ENCODE data around the gene MIF4GD. TPM values are rescaled to one million over a fixed set of nuclear protein-coding genes. Genes with fewer than 3 reads are reported as not detected.

Gene MIF4GD
- total RNA-seq, 2 donors from 2014 or later, result 32.5 to 70.1 TPM

DNA sequence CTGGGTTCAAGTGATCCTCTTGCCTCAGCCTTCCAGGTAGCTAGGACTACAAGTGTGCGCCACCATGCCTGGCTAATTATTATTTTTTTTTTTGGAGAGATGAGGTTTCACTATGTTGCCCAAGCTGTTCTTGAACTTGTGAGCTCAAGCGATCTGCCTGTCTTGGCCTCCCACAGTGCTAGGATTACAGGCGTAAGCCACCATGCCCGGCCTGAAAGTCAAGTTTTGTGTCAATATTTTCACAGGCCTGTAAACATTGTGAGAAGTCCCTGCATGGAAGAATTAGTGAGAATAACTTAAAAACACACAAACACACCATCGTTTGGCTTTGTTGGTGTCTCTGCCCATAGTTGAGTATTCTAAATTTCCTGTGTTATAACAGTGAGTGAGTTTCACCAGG, 43.3 kb downstream of the MIF4GD start:
- DNase-seq (ENCODE audit: low spot score) (no peak), ATAC-seq (ENCODE audit: insufficient number of reproducible peaks, low FRiP score, low read depth) (no peak)
- H3K9me3 ChIP-seq, result no peaks in the 10 kb centered on the region
- no peaks in the 10 kb centered on the region for H3K27me3 ChIP-seq (replicated peaks; ENCODE audit: insufficient read depth)
- TF ChIP-seq, protein P1, sequence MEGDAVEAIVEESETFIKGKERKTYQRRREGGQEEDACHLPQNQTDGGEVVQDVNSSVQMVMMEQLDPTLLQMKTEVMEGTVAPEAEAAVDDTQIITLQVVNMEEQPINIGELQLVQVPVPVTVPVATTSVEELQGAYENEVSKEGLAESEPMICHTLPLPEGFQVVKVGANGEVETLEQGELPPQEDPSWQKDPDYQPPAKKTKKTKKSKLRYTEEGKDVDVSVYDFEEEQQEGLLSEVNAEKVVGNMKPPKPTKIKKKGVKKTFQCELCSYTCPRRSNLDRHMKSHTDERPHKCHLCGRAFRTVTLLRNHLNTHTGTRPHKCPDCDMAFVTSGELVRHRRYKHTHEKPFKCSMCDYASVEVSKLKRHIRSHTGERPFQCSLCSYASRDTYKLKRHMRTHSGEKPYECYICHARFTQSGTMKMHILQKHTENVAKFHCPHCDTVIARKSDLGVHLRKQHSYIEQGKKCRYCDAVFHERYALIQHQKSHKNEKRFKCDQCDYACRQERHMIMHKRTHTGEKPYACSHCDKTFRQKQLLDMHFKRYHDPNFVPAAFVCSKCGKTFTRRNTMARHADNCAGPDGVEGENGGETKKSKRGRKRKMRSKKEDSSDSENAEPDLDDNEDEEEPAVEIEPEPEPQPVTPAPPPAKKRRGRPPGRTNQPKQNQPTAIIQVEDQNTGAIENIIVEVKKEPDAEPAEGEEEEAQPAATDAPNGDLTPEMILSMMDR (IDR thresholded peaks at IDR 0.05), result no peak
- H3K36me3 ChIP-seq, result peaks cover 46% of the 10 kb centered on the region
- H3K4me1 ChIP-seq (ENCODE audit: control insufficient read depth in 1 of 2, low read depth in 2 of 2), result no peaks in the 10 kb centered on the region
- H3K4me3 ChIP-seq, result no peak overlapping the region
- H3K27ac ChIP-seq, result no peak overlapping the region

DNA sequence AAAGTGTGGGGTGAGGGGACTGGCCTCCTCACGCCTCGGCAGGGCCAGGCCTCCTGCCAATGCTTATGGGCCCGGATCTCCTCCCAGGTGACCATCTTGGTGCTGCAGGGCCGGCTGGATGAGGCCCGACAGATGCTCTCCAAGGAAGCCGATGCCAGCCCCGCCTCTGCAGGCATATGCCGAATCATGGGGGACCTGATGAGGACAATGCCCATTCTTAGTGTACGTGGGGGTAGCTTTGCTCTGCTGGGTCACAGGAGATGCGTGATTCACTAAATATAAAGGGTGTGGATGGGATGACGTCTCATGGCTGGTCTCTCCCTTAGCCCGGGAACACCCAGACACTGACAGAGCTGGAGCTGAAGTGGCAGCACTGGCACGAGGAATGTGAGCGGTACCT, 46.0 kb downstream of the MIF4GD start:
- DNase-seq (ENCODE audit: low spot score) (no peak), ATAC-seq (ENCODE audit: insufficient number of reproducible peaks, low FRiP score, low read depth) (no peak)
- no peaks in the 10 kb centered on the region for H3K27me3 ChIP-seq (replicated peaks; ENCODE audit: insufficient read depth)
- H3K27ac ChIP-seq, result no peak overlapping the region
- H3K4me3 ChIP-seq, result no peak overlapping the region
- no peaks in the 10 kb centered on the region for H3K4me1 ChIP-seq (ENCODE audit: control insufficient read depth in 1 of 2, low read depth in 2 of 2)
- TF ChIP-seq, protein P1 (IDR thresholded peaks at IDR 0.05), result no peak
- no peaks in the 10 kb centered on the region for H3K9me3 ChIP-seq
- H3K36me3 ChIP-seq, result peaks cover 29% of the 10 kb centered on the region

DNA sequence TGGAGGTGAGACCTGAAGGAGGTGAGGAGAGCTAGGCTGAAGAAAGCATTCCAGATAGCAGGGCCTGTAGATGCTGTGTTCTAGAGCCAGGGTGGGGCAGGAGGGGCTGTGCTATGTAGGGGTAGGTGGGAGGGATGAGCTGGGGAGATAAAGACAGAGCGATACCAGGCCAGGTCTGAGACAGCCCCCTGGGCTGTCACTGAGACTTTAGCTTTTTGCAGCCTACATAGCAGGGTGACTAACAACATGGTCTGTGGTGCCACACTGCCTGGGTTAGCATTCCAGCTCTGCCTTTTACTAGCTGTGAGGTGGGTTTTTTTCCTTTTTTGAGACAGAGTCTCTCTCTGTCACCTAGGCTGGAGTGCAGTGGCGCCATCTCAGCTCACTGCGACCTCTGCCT, 51.2 kb downstream of the MIF4GD start:
- TF ChIP-seq, protein P1 (IDR thresholded peaks at IDR 0.05), result no peak
- Histone ChIP-seq H3K9me3 (no peaks in the 10 kb centered on the region), H3K27ac (no peak overlapping the region), H3K4me1 (ENCODE audit: control insufficient read depth in 1 of 2, low read depth in 2 of 2) (no peaks in the 10 kb centered on the region), H3K4me3 (no peak overlapping the region), H3K27me3 (replicated peaks; ENCODE audit: insufficient read depth) (no peaks in the 10 kb centered on the region), H3K36me3 (peaks cover 39% of the 10 kb centered on the region)
- ATAC-seq (ENCODE audit: insufficient number of reproducible peaks, low FRiP score, low read depth) (no peak), DNase-seq (ENCODE audit: low spot score) (no peak)

DNA sequence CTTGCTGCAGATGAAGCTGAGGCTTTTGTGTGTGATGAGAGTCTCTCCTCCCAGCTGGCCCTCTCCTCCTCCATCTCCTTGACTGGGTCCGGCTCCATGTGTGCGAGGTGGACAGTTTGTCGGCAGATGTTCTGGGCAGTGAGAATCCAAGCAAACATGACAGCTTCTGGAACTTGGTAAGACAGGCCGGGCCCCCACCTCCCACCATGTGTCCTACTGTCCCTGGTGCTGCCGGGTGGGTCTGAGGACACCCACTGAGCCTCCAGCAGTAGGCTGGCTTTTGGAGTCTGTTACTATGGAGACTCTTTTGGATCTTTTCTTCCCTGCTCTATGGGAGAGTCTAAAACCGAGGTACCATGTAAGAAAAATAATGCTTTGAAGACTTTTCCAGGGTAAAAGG, 52.9 kb downstream of the MIF4GD start:
- DNase-seq (ENCODE audit: low spot score) (no peak), ATAC-seq (ENCODE audit: insufficient number of reproducible peaks, low FRiP score, low read depth) (no peak)
- Histone ChIP-seq H3K36me3 (peaks cover 54% of the 10 kb centered on the region), H3K9me3 (no peaks in the 10 kb centered on the region), H3K27me3 (replicated peaks; ENCODE audit: insufficient read depth) (no peaks in the 10 kb centered on the region), H3K27ac (no peak overlapping the region), H3K4me1 (ENCODE audit: control insufficient read depth in 1 of 2, low read depth in 2 of 2) (no peaks in the 10 kb centered on the region), H3K4me3 (no peak overlapping the region)
- TF ChIP-seq, protein P1 (IDR thresholded peaks at IDR 0.05), result no peak

Other genes starting within 250 kb of the MIF4GD start
- 100 to 1,000 TPM; 109 to 189 TPM for gene ATP5PD, start 224.3 kb downstream of the MIF4GD start, total RNA-seq
- gene KCTD2, start 224.0 kb downstream of the MIF4GD start, total RNA-seq, result 10 to 100 TPM; 18.7 to 22.7 TPM
- gene SLC16A5, start 183.3 kb downstream of the MIF4GD start, total RNA-seq, result 10 to 100 TPM in 1 of 2 donors, 1 to 10 TPM in 1; 9.2 to 10.0 TPM
- 1 to 10 TPM; 6.1 to 7.6 TPM for gene ARMC7, start 161.3 kb downstream of the MIF4GD start, total RNA-seq
- gene NT5C, start 139.5 kb downstream of the MIF4GD start, total RNA-seq, result 10 to 100 TPM; 57.9 to 80.0 TPM
- 10 to 100 TPM; 19.6 to 45.7 TPM for gene JPT1, start 116.7 kb downstream of the MIF4GD start, total RNA-seq
- 10 to 100 TPM; 57.9 to 60.1 TPM for gene SUMO2, start 88.3 kb downstream of the MIF4GD start, total RNA-seq
- 10 to 100 TPM; 30.3 to 39.3 TPM for gene NUP85, start 65.6 kb downstream of the MIF4GD start, total RNA-seq
- gene GGA3, start 9.6 kb downstream of the MIF4GD start, total RNA-seq, result 10 to 100 TPM; 33.3 to 41.9 TPM
- 10 to 100 TPM; 29.0 to 33.2 TPM for gene MRPS7, start 9.4 kb downstream of the MIF4GD start, total RNA-seq
- gene SLC25A19, start 18.2 kb upstream of the MIF4GD start, total RNA-seq, result 10 to 100 TPM in 1 of 2 donors, 1 to 10 TPM in 1; 6.1 to 12.6 TPM
- 100 to 1,000 TPM; 120 to 144 TPM for gene GRB2, start 134.4 kb upstream of the MIF4GD start, total RNA-seq
- 10 to 100 TPM; 57.1 to 83.4 TPM for gene TMEM94, start 185.4 kb upstream of the MIF4GD start, total RNA-seq
- 10 to 100 TPM; 26.0 to 32.4 TPM for gene CASKIN2, start 244.3 kb upstream of the MIF4GD start, total RNA-seq
- gene TSEN54, start 245.3 kb upstream of the MIF4GD start, total RNA-seq, result 10 to 100 TPM; 17.1 to 48.6 TPM